HG02981 (cell line): Measurements from ENCODE around the gene GJD3.
"Not testable (repeated sequence)": the region's sequence is repeated elsewhere in the genome, so short reads cannot be mapped to it uniquely, and the experiment has no call there.

Source experiments
- ATAC-seq: cut with Tn5 transposase; IDR thresholded peaks from one replicate; pipeline ENCODE4 v1.9.1; 2021; ENCODE audit warnings: mild to moderate bottlenecking, moderate library complexity; ENCODE audit not compliant: unreplicated experiment

The GJD3 gene

GRCh38 chr17:40364121-40364861 is at the start of gene GJD3:
TSS of gene GJD3 (minus strand) at chr17:40364737. CDS start at chr17:40363815, 922 bp downstream.
- ATAC-seq = no peak

GRCh38 chr17:40414312-40414711 is 49.8 kb upstream of the GJD3 start:
- not testable (repeated sequence) for ATAC-seq

GRCh38 chr17:40412880-40413279 is 48.3 kb upstream of the GJD3 start:
- ATAC-seq = no peak

GRCh38 chr17:40411821-40412220 is 47.3 kb upstream of the GJD3 start:
- no peak for ATAC-seq

- ATAC-seq = no peak
Observed at GRCh38 chr17:40410082-40410481, 45.5 kb upstream of the GJD3 start.

GRCh38 chr17:40409540-40409939 is 45.0 kb upstream of the GJD3 start:
- not testable (repeated sequence) for ATAC-seq

GRCh38 chr17:40407460-40407859 is 42.9 kb upstream of the GJD3 start:
- no peak for ATAC-seq

GRCh38 chr17:40404003-40404402 is 39.5 kb upstream of the GJD3 start:
- no peak for ATAC-seq

GRCh38 chr17:40402668-40403067 is 38.1 kb upstream of the GJD3 start:
- ATAC-seq = no peak

- ATAC-seq = no peak
Observed at GRCh38 chr17:40399185-40399584, 34.6 kb upstream of the GJD3 start.

- not testable (repeated sequence) for ATAC-seq
Observed at GRCh38 chr17:40386555-40386954, 22.0 kb upstream of the GJD3 start.

- ATAC-seq = no peak
Observed at GRCh38 chr17:40382251-40382650, 17.7 kb upstream of the GJD3 start.

GRCh38 chr17:40378966-40379365 is 14.4 kb upstream of the GJD3 start:
- no peak for ATAC-seq

GRCh38 chr17:40377832-40378231 is 13.3 kb upstream of the GJD3 start:
- ATAC-seq = no peak

GRCh38 chr17:40376541-40376940 is 12.0 kb upstream of the GJD3 start:
- not testable (repeated sequence) for ATAC-seq

- ATAC-seq = not testable (repeated sequence)
Observed at GRCh38 chr17:40375786-40376185, 11.2 kb upstream of the GJD3 start.

GRCh38 chr17:40374821-40375498 is 10.4 kb upstream of the GJD3 start:
- no peak for ATAC-seq

GRCh38 chr17:40373999-40374398 is 9.5 kb upstream of the GJD3 start:
- ATAC-seq = no peak

GRCh38 chr17:40373324-40373723 is 8.8 kb upstream of the GJD3 start:
- no peak for ATAC-seq

GRCh38 chr17:40372644-40373043 is 8.1 kb upstream of the GJD3 start:
- not testable (repeated sequence) for ATAC-seq

GRCh38 chr17:40372031-40372430 is 7.5 kb upstream of the GJD3 start:
- ATAC-seq = no peak

- no peak for ATAC-seq
Observed at GRCh38 chr17:40371261-40371929, 6.9 kb upstream of the GJD3 start.
